ENCODE measurements around the gene CNKSR2. TPM values are rescaled to one million over a fixed set of nuclear protein-coding genes. Genes with fewer than 3 reads are reported as not detected.

Gene CNKSR2
- total RNA-seq, 1 donor from 2014 or later, result 0.47 TPM

DNA sequence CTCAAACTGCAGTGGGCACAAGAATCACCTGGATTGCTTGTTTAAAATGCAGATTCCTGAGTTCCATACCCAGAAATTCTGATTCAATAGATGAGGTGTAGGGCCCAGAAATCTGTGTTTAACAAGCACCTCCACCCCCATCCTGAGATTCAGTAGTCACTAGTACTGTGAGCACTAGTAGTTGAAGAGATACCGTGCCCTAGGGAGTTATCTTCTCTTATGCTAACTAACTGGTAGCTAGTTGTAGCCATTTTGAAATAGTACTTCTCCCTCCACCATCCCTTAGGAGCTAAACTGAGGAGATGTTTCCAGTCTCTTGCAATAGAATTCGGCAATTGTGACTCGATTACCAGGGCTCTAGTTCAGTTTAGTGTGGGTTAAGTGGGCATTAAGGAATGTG lies 265.6 kb downstream of the CNKSR2 start:
- intact Hi-C loops (cut with micrococcal nuclease), result no loop called here
- Histone ChIP-seq H3K4me1 (no peaks in the 10 kb centered on the region), H3K9me3 (replicated peaks) (no peaks in the 10 kb centered on the region), H3K27ac (replicated peaks) (no peak overlapping the region), H3K27me3 (ENCODE audit: low read depth) (no peaks in the 10 kb centered on the region), H3K36me3 (no peaks in the 10 kb centered on the region), H3K4me3 (no peak overlapping the region)
- TF ChIP-seq, protein P1, sequence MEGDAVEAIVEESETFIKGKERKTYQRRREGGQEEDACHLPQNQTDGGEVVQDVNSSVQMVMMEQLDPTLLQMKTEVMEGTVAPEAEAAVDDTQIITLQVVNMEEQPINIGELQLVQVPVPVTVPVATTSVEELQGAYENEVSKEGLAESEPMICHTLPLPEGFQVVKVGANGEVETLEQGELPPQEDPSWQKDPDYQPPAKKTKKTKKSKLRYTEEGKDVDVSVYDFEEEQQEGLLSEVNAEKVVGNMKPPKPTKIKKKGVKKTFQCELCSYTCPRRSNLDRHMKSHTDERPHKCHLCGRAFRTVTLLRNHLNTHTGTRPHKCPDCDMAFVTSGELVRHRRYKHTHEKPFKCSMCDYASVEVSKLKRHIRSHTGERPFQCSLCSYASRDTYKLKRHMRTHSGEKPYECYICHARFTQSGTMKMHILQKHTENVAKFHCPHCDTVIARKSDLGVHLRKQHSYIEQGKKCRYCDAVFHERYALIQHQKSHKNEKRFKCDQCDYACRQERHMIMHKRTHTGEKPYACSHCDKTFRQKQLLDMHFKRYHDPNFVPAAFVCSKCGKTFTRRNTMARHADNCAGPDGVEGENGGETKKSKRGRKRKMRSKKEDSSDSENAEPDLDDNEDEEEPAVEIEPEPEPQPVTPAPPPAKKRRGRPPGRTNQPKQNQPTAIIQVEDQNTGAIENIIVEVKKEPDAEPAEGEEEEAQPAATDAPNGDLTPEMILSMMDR (IDR thresholded peaks at IDR 0.05; ENCODE audit: borderline replicate concordance), result no peak
- DNase-seq, result no peak

DNA sequence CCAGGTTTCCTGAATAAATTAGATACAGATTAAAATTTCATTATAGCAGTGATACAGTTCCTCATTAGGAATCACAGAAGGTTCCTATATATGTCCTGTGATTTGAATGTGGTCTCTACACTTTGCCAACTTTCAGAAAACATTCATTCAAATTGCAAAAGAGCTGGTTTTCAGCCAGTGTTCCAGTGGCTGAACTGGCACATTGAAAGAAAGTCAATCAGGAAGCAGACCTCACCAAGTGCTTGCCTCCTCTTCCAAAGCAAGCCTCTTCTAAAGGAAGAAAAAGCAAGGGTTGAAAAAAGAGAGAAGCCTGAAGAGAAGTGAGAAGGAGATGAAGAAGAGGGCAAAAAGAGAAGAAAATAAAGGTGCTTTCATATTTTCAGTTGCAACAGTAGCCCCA lies 271.2 kb downstream of the CNKSR2 start:
- TF ChIP-seq, protein P1 (IDR thresholded peaks at IDR 0.05; ENCODE audit: borderline replicate concordance), result no peak
- no peak for DNase-seq
- Histone ChIP-seq H3K4me3 (no peak overlapping the region), H3K9me3 (replicated peaks) (no peaks in the 10 kb centered on the region), H3K36me3 (no peaks in the 10 kb centered on the region), H3K27ac (replicated peaks) (no peak overlapping the region), H3K4me1 (no peaks in the 10 kb centered on the region), H3K27me3 (ENCODE audit: low read depth) (no peaks in the 10 kb centered on the region)
- intact Hi-C loops (cut with micrococcal nuclease), result no loop called here

DNA sequence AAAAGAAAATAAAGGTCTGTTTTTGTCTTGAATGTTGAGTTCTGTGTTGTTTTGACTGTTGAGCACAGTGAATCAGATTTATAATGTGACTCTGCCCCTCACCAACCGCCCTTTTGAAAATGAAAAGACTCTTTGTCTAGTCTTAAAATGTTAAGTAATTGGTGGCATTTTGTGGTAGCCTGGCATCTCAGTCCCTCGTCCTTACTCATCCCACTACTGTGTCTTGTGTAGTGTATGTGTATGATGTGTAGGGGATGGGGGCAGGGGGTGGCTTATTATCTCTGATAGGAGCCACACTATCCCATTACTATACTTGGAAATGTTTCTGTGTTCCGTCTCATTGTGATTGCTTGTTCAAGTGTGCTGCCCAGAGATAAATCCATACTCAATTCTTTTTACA lies 271.7 kb downstream of the CNKSR2 start:
- no peak for DNase-seq
- TF ChIP-seq, protein P1 (IDR thresholded peaks at IDR 0.05; ENCODE audit: borderline replicate concordance), result no peak
- no peaks in the 10 kb centered on the region for H3K36me3 ChIP-seq
- H3K4me3 ChIP-seq, result no peak overlapping the region
- intact Hi-C loops (cut with micrococcal nuclease), result no loop called here
- H3K27ac ChIP-seq (replicated peaks), result no peak overlapping the region
- H3K27me3 ChIP-seq (ENCODE audit: low read depth), result no peaks in the 10 kb centered on the region
- no peaks in the 10 kb centered on the region for H3K9me3 ChIP-seq (replicated peaks)
- H3K4me1 ChIP-seq, result no peaks in the 10 kb centered on the region

DNA sequence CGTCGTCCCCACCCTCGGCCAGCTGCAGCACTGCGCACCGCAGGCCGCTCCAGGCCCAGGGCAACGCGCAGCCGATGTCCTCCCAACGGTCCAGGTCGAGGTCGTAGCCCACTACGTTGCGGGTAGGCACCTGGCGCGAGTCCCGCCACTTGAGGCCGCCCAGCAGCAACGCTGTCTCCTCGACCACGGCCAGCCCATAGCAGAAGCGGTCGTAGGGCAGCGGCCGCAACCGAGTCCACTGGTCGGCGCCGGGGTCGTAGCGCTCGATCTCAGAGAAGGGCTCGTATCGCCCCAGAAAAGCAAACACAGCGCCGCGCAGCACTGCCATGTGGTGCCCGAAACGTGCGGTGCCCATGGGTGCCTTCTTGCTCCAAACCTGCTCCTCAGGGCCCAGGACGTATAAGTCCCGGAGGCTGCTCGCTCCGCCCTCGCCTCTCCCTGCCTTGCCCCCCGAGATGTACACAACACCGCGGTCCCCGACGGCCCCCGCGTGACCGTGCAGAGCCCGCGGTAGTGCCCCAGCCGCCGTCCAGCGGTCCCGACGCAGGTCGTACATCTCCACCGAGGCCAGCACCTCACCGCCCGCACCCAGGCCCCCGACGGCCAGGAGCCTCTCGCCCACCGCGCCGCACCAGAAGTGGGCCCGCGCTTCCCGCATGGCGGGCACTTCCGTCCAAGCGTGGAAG lies 281.8 kb downstream of the CNKSR2 start:
- TF ChIP-seq, protein P1 (IDR thresholded peaks at IDR 0.05; ENCODE audit: borderline replicate concordance), result no peak
- Histone ChIP-seq H3K27me3 (ENCODE audit: low read depth) (peaks cover 26% of the 10 kb centered on the region), H3K9me3 (replicated peaks) (no peaks in the 10 kb centered on the region), H3K27ac (replicated peaks) (no peak overlapping the region), H3K4me1 (no peaks in the 10 kb centered on the region), H3K4me3 (peak overlapping the region; percentile 38), H3K36me3 (no peaks in the 10 kb centered on the region)
- intact Hi-C loops (cut with micrococcal nuclease), result no loop called here
- DNase-seq, result no peak

DNA sequence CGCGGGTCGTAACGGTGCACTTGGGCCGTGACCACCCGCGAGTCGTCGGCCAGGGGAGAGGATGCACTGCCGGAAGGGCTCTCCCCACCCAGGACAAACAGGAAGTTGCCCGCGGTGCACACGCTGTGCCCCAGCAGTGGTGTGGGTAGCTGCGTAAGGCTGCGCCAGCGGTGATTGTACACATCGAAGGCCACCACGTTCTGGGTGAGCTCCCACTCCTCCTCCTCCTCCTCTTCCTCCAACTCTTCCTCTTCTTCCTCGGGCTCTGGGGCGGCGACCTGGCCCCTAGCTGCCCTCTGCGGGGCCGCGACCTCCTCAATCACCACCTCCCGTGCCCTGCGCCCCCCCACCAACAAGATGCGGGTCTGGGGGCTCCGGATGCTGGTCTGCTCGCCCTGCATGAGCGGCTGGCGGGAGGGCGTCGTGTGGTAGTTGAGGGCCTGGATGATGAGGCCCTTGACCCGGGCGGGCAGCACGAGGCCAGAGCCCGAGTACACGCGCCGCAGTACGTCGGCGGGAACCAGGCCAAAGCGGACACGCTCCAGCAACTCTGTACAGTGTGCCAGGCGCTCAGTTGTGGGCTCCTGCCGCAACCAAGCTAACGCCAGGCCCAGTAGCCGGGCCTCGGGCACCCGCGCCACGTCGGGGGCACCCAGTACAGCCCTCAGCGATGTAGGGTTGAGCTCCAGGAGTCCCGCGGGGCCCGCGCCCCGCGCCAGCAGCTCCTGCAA lies 282.5 kb downstream of the CNKSR2 start:
- DNase-seq, result no peak
- H3K36me3 ChIP-seq, result no peaks in the 10 kb centered on the region
- intact Hi-C loops (cut with micrococcal nuclease), result no loop called here
- no peaks in the 10 kb centered on the region for H3K9me3 ChIP-seq (replicated peaks)
- H3K4me1 ChIP-seq, result no peaks in the 10 kb centered on the region
- H3K27me3 ChIP-seq (ENCODE audit: low read depth), result peaks cover 26% of the 10 kb centered on the region
- TF ChIP-seq, protein P1 (IDR thresholded peaks at IDR 0.05; ENCODE audit: borderline replicate concordance), result no peak
- peak overlapping the region; percentile 38 for H3K4me3 ChIP-seq
- H3K27ac ChIP-seq (replicated peaks), result no peak overlapping the region
